Activated gamma-delta T cell treated with anti-CD3 and anti-CD28 coated beads, Interleukin-2, amount 50 U/mL, for 16 hours (primary cell): Measurements from ENCODE around the gene TAS2R10.
"Not testable (repeated sequence)": the region's sequence is repeated elsewhere in the genome, so short reads cannot be mapped to it uniquely, and the experiment has no call there.

Source experiments
- DNase-seq: peaks from one replicate; pipeline ENCODE4 v3.0.0-alpha.2; 2020; ENCODE audit warnings: low read depth

TAS2R10 gene

GRCh38 chr12:10826258-10826657, at the start of gene TAS2R10:
Gene TAS2R10 (minus strand): TSS chr12:10826358. CDS start chr12:10826269, 89 bp downstream.
- no peak for DNase-seq

- no peak for DNase-seq
These were observed 47.2 kb upstream of the TAS2R10 start for GRCh38 chr12:10873378-10873777.

- no peak for DNase-seq
These were observed 41.2 kb upstream of the TAS2R10 start for GRCh38 chr12:10867381-10867780.

- DNase-seq = no peak
These were observed 37.5 kb upstream of the TAS2R10 start for GRCh38 chr12:10863512-10864218.

- DNase-seq = no peak
These were observed 35.2 kb upstream of the TAS2R10 start for GRCh38 chr12:10861366-10861765.

GRCh38 chr12:10855807-10856206, 29.6 kb upstream of the TAS2R10 start:
- no peak for DNase-seq

- DNase-seq = no peak
These were observed 27.6 kb upstream of the TAS2R10 start for GRCh38 chr12:10853776-10854175.

GRCh38 chr12:10851243-10851858, 25.2 kb upstream of the TAS2R10 start:
- DNase-seq = no peak

- no peak for DNase-seq
These were observed 23.3 kb upstream of the TAS2R10 start, which contains the start of gene PRR4 for GRCh38 chr12:10849425-10849878. Gene PRR4 (minus strand): TSS chr12:10849475. CDS start chr12:10849437, 38 bp downstream.

- no peak for DNase-seq
These were observed 21.6 kb upstream of the TAS2R10 start for GRCh38 chr12:10847744-10848143.

GRCh38 chr12:10842862-10843261, 16.7 kb upstream of the TAS2R10 start:
- DNase-seq = no peak

GRCh38 chr12:10838461-10838860, 12.3 kb upstream of the TAS2R10 start:
- no peak for DNase-seq

- no peak for DNase-seq
These were observed 3.8 kb upstream of the TAS2R10 start for GRCh38 chr12:10829994-10830393.

- DNase-seq = no peak
These were observed 1.2 kb downstream of the TAS2R10 start for GRCh38 chr12:10824957-10825356.

- DNase-seq = no peak
These were observed 14.1 kb downstream of the TAS2R10 start for GRCh38 chr12:10811883-10812536.

GRCh38 chr12:10810068-10810467, 16.1 kb downstream of the TAS2R10 start, which contains the start of gene TAS2R9:
Gene TAS2R9 (minus strand): TSS chr12:10810168. CDS start chr12:10810075, 93 bp downstream.
- no peak for DNase-seq

- DNase-seq = no peak
These were observed 19.0 kb downstream of the TAS2R10 start, which contains the start of gene TAS2R8 for GRCh38 chr12:10807186-10807585. Gene TAS2R8 (minus strand): TSS chr12:10807286. CDS start chr12:10806980, 306 bp downstream.

- no peak for DNase-seq
These were observed 23.6 kb downstream of the TAS2R10 start, which contains the start of gene TAS2R7 for GRCh38 chr12:10802587-10802986. Gene TAS2R7 (minus strand): TSS chr12:10802627. CDS start chr12:10802570, 57 bp downstream.

GRCh38 chr12:10801741-10802140, 24.4 kb downstream of the TAS2R10 start:
- DNase-seq = no peak

GRCh38 chr12:10794222-10794621, 31.9 kb downstream of the TAS2R10 start:
- DNase-seq = no peak

GRCh38 chr12:10791769-10792168, 34.4 kb downstream of the TAS2R10 start:
- DNase-seq = not testable (repeated sequence)

GRCh38 chr12:10783252-10783651, 42.9 kb downstream of the TAS2R10 start:
- DNase-seq = no peak

GRCh38 chr12:10779103-10779502, 47.1 kb downstream of the TAS2R10 start:
- no peak for DNase-seq
